ENCODE data around the gene LRPPRC.

The LRPPRC gene

DNA sequence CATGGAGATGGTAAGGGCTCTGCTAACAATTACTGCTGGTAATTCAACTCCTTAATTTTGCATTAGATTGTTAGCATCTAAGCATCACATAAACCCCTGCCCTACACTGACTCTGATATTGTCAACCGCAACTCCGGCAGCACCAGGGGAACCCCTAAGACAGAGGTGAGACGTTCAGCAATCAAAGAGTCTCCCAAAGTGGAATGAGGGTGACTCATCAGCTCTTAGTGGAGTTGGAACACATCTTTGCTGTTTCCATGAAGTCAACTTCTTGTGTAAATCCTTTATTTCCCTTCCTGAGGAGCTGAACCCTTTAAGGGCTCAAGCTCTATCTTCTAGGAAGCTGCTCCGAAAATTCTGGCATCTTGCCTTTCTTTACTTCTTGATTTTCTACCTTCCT lies 104.9 kb downstream of the LRPPRC start:
- Histone ChIP-seq H2AFZ (ENCODE audit: low read length) (no peak overlapping the region), H3K4me1 (ENCODE audit: insufficient read depth, low read length, severe bottlenecking) (no peaks in the 10 kb centered on the region), H3K9ac (ENCODE audit: low read length) (no peak overlapping the region), H3K27me3 (ENCODE audit: insufficient read depth, low read length) (no peaks in the 10 kb centered on the region), H4K20me1 (ENCODE audit: insufficient read depth, low read length) (no peaks in the 10 kb centered on the region), H3K79me2 (ENCODE audit: insufficient read depth, low read length) (no peaks in the 10 kb centered on the region), H3K9me2 (ENCODE audit: low read depth, low read length) (no peaks in the 10 kb centered on the region), H3K9me3 (ENCODE audit: low read length) (no peaks in the 10 kb centered on the region), H3K36me3 (ENCODE audit: insufficient read depth, low read length) (peaks cover 91% of the 10 kb centered on the region), H3K27ac (ENCODE audit: low read depth, low read length, poor library complexity, severe bottlenecking) (no peak overlapping the region), H3K4me2 (ENCODE audit: low read length) (no peak overlapping the region), H3F3A (ENCODE audit: insufficient read depth, low read length) (no peaks in the 10 kb centered on the region), H3K4me3 (ENCODE audit: low read depth, low read length, poor library complexity, severe bottlenecking) (no peak overlapping the region)
- TF ChIP-seq, protein P1, sequence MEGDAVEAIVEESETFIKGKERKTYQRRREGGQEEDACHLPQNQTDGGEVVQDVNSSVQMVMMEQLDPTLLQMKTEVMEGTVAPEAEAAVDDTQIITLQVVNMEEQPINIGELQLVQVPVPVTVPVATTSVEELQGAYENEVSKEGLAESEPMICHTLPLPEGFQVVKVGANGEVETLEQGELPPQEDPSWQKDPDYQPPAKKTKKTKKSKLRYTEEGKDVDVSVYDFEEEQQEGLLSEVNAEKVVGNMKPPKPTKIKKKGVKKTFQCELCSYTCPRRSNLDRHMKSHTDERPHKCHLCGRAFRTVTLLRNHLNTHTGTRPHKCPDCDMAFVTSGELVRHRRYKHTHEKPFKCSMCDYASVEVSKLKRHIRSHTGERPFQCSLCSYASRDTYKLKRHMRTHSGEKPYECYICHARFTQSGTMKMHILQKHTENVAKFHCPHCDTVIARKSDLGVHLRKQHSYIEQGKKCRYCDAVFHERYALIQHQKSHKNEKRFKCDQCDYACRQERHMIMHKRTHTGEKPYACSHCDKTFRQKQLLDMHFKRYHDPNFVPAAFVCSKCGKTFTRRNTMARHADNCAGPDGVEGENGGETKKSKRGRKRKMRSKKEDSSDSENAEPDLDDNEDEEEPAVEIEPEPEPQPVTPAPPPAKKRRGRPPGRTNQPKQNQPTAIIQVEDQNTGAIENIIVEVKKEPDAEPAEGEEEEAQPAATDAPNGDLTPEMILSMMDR (IDR thresholded peaks at IDR 0.05; ENCODE audit: low read length) = no peak
- TF ChIP-seq EZH2 (IDR thresholded peaks at IDR 0.05; ENCODE audit: borderline replicate concordance, low read length) = no peak

GRCh38 chr2:43889416-43889815 lies 106.4 kb downstream of the LRPPRC start:
- H3K9me2 ChIP-seq (ENCODE audit: low read depth, low read length) = no peaks in the 10 kb centered on the region

GRCh38 chr2:43887176-43887575 lies 108.6 kb downstream of the LRPPRC start:
- no peak overlapping the region for H2AFZ ChIP-seq (ENCODE audit: low read length)
- TF ChIP-seq, protein P1 (IDR thresholded peaks at IDR 0.05; ENCODE audit: low read length) = no peak
- TF ChIP-seq EZH2 (IDR thresholded peaks at IDR 0.05; ENCODE audit: borderline replicate concordance, low read length) = no peak
- no peaks in the 10 kb centered on the region for H4K20me1 ChIP-seq (ENCODE audit: insufficient read depth, low read length)
- H3K9me3 ChIP-seq (ENCODE audit: low read length) = no peaks in the 10 kb centered on the region
- H3F3A ChIP-seq (ENCODE audit: insufficient read depth, low read length) = no peaks in the 10 kb centered on the region
- H3K4me2 ChIP-seq (ENCODE audit: low read length) = no peak overlapping the region
- H3K4me3 ChIP-seq (ENCODE audit: low read depth, low read length, poor library complexity, severe bottlenecking) = no peak overlapping the region
- H3K79me2 ChIP-seq (ENCODE audit: insufficient read depth, low read length) = no peaks in the 10 kb centered on the region
- H3K4me1 ChIP-seq (ENCODE audit: insufficient read depth, low read length, severe bottlenecking) = no peaks in the 10 kb centered on the region
- H3K27me3 ChIP-seq (ENCODE audit: insufficient read depth, low read length) = no peaks in the 10 kb centered on the region
- no peak overlapping the region for H3K9ac ChIP-seq (ENCODE audit: low read length)
- H3K9me2 ChIP-seq (ENCODE audit: low read depth, low read length) = no peaks in the 10 kb centered on the region
- no peak overlapping the region for H3K27ac ChIP-seq (ENCODE audit: low read depth, low read length, poor library complexity, severe bottlenecking)
- peaks cover 61% of the 10 kb centered on the region for H3K36me3 ChIP-seq (ENCODE audit: insufficient read depth, low read length)

More at GRCh38 chr2:43889416-43889815, 106.4 kb downstream of the LRPPRC start:
- Histone ChIP-seq H3K9ac (ENCODE audit: low read length) (no peak overlapping the region), H3K4me1 (ENCODE audit: insufficient read depth, low read length, severe bottlenecking) (no peaks in the 10 kb centered on the region), H3F3A (ENCODE audit: insufficient read depth, low read length) (no peaks in the 10 kb centered on the region), H3K36me3 (ENCODE audit: insufficient read depth, low read length) (peaks cover 81% of the 10 kb centered on the region), H4K20me1 (ENCODE audit: insufficient read depth, low read length) (no peaks in the 10 kb centered on the region), H3K79me2 (ENCODE audit: insufficient read depth, low read length) (no peaks in the 10 kb centered on the region), H3K27me3 (ENCODE audit: insufficient read depth, low read length) (no peaks in the 10 kb centered on the region), H3K4me2 (ENCODE audit: low read length) (no peak overlapping the region), H3K9me3 (ENCODE audit: low read length) (no peaks in the 10 kb centered on the region), H3K4me3 (ENCODE audit: low read depth, low read length, poor library complexity, severe bottlenecking) (no peak overlapping the region), H2AFZ (ENCODE audit: low read length) (no peak overlapping the region), H3K27ac (ENCODE audit: low read depth, low read length, poor library complexity, severe bottlenecking) (no peak overlapping the region)
- TF ChIP-seq EZH2 (IDR thresholded peaks at IDR 0.05; ENCODE audit: borderline replicate concordance, low read length) = no peak
- TF ChIP-seq, protein P1 (IDR thresholded peaks at IDR 0.05; ENCODE audit: low read length) = no peak

All from OCI-LY1 (cell line).